GM19240 (cell line): ENCODE data around the gene CCDC191.

ENCODE experiments used
- DNase-seq: peaks from one replicate; pipeline ENCODE4 v3.0.0; 2011; ENCODE audit warnings: low spot score; ENCODE audit not compliant: insufficient read length

CCDC191 gene

GRCh38 chr3:114058646-114059045 lies 2.3 kb upstream of the CCDC191 start:
- DNase-seq = no peak

DNA sequence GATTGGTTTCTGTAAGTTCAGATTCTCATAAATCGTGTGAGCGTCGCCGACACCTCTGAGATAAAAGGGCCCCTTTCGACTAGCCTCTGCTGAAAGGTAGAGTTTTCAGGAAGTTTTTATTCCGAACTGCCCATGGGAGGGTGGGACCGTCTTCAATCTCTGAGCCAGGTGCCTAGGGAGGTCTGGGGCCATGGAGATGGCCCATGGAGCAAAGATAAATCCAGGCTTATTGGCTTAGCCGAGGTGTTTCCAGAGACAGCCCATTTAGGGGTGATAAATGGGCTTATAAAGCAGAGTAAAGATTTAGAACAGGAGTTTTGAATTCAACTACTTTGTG lies 653 bp upstream of the CCDC191 start:
- DNase-seq = no peak

DNA sequence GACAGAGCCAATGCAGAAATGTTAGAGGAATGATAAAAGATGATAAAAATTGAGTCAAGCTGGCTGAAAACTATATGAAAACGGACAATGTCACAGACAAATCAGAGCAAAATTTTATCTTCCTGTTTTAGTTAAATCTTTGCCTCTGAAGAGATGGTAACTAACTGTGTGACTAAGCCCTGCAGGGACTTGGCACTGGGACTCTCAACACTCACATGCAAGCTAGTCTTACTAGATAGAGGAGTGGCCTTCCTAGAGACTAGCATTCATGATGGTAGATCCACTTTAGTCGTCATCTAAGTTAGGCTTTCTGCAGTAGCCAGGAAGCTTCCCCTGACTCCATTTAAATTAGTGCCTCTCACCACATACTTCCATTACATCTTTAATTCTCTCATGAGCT lies 4.1 kb downstream of the CCDC191 start:
- no peak for DNase-seq

DNA sequence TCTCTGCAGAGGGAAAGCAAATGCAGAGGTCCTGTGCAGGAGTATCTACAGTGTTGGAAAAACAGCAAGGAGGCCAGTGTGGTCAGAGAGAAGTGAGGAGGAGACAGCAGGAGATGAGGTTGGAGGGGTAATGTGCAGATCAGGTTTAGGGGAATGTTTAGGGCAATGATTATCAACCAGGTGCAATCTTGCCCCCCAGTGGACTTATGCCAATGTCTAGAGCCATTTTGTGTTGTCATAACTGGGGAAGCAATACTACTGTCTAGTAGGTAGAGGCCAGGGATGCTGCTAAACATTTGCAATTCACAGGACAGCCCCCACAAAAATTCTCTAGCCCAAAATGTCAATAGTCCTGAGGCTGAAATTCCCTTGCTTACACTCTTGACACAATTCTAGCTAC lies 13.1 kb downstream of the CCDC191 start:
- no peak for DNase-seq

DNA sequence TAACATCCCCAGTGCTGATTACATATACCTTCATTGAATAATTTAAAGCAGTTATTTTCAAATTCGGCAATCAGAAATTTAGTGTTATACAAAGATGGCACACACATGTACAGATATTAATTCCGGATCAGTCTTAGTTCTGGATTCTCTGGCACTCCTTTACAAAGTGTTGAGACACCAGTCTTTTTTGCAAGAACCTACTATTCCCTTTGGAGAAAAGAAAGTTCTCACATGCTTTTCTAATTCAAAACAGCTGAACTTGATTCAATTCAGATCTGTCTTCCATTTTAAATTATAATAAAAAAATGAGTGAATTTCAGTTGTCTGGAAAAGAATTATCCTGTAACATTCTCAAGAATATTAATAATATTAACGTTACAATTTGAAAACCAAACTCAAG lies 20.4 kb downstream of the CCDC191 start:
- no peak for DNase-seq

DNA sequence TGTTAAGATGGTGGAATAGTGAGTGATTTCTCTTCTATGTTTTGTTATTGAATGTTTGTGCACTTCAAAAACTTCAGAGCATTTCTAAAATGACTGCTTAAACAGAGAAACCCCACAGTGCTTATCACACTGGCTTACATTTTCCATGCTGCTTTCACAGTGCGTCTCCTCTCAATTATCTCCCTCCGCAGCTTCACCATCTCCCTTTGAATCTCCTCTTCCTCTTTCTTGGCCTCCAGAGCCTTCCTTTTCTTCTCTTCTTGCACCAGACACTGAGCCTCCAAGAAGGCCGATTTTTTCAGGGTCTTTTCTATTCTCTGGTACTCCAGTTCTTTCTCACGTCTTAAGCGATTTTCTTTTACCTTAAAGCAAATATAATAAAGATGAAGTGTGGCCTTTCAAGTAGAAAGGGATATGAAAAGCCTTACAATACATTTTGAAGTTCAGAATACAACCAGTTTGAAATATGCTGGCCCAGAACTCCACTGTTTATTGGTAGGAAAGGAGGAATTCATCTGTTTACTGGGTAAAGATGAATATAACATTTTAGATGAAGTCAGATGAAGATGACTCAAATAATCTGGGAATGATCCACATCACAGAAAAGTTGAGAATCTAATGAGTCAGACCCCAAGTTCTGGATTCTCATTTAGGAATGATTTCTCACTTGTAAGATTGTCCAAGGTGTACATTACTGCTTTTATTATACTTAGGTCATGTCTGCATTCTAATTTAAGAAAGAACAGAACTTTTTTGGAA lies 21.4 kb downstream of the CCDC191 start:
- no peak for DNase-seq

- no peak for DNase-seq
These were observed 22.1 kb downstream of the CCDC191 start for GRCh38 chr3:114034211-114034610.

DNA sequence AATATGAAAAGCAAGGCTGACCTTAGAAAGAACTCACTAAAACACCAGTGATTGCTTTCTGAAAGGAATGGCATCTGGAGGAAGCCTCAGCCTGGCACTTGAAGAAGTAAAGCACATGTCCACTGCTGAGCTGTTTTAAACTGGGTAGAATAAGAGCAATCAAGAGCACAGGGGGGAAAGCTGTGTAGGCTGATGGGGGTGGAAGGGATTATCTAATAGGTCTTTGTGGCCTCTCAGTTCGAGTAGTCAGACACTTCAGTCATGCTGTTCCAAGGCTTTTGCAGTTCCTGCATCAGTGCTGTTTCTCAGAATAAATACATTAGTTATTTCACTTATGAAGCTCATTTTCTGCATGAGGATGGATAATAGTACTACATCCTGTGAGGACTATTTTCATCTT lies 22.6 kb downstream of the CCDC191 start:
- DNase-seq = no peak

DNA sequence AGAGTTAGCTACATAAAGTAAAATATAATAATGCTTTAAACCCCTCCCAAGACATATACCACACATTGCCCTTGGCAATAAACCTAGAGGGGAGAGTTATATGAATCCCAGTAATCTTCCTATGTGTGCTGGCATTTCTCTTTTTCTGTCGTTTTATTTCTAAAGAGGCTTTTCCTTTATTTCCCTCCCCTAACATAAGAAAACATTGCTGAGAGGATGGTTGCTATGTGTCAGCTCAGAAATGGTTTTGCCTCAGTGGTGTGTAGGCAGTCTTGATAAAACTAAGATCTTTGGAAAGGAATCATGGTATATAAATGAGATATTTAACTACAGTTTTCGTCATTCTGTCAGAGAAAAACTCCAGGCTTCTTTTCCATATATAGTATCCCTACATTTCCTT lies 30.0 kb downstream of the CCDC191 start:
- DNase-seq = no peak

DNA sequence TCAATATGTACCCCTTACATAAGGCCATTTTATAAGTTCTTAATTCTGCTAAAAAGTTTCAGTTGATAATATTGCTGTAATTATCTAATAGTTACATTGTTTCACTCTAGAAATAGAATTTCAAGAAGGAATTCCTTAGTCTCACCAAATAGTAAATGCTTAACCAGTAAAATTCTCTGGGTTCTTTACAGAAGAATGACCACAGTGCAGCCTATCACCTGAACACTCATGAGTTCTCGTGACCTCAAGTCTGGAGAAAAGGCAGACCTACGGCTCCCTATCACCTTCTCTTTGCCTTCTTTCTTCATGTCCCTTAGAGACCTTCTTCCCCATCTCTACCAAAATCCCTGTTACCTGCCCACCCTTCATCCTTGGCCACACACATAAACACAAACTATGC lies 30.9 kb downstream of the CCDC191 start:
- DNase-seq = no peak

GRCh38 chr3:114022145-114022802 lies 34.1 kb downstream of the CCDC191 start:
- no peak for DNase-seq

DNA sequence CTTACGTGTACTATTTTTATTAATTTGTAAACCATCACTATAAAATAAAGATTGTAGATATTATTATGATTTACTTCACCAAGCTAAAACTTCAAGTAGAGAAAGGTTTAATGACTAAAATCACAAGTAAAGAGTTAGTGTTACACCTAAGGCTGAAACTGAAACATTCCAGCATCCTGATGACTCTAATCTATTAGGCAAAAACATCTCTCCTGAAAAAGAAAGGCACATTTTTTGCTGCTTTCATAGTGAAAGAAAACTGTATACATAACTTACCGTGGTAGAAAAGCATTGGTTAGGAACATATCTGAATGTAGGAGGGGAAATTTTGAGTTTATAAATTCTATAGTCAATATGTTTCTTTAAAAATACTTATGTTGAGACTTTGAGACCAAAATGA lies 35.4 kb downstream of the CCDC191 start:
- DNase-seq = no peak

DNA sequence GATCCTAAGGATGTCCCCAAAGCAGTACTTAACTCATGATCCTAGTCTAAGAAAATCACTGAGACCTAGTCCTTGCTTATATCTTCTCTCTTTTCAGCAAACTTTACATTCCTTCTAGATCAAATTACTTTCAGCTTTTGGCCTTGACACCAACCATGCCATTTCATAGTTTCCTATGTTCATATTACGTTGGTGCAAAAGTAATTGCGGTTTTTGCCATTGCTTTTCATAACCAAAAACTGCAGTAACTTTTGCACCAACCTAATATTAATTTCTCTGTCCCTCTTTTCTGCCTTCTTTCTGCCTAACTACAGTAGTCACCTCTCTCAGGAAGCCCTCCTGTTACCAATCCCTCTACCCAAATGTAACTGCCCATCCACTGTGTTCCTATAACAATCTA lies 36.8 kb downstream of the CCDC191 start:
- DNase-seq = no peak

DNA sequence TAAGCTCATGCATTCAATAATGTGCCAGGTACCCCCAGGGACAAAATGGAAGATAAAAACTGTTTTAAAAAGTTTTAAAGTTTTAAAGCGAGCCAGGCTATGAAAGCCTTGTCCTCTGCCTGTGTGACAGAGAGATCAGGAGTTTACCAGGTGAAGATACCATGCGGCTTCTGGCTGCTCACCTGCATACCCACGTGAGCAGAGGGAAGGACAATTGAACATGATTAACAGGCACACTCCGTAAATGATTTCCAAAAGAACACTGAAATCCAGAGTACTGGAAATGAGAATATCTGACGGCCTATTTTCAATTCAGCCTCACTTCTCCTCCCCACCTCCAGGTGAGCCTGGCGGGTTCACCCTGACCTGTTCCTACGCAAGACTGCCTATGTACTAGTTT lies 42.1 kb downstream of the CCDC191 start:
- DNase-seq = no peak

DNA sequence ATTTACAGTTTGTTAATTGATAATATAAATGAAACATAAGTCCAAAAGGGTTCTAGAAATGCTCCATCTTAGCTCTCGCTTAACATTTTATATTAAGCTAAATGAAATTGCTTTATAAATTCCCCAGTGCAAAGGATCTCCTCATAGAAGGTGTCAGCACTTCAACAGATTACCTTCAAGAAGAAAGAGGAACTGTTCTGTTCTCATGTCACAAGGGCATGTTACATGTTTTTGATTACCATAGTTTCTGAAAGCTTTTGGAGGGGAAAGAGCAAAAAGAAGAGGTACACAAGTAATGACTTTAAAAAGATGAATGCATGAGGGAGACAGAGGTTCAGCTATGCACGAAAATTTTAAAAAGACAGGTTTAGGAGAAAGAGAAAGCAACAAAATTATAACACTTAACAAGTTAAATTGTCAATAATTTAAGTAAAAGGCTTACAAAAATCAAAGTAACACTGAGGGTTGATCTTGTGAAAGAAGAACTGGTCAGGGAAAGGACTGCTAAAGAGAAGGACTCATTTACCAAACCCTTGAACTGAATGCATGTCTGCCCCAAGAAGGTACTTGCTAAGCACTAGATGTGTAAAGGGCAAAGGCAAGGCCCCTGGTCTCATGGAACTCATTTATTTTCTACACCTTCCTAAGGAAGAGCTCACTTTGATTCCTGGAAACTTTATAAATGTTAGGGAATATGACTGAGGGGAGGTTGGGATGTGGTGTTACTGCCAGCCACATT lies 45.1 kb downstream of the CCDC191 start:
- no peak for DNase-seq

DNA sequence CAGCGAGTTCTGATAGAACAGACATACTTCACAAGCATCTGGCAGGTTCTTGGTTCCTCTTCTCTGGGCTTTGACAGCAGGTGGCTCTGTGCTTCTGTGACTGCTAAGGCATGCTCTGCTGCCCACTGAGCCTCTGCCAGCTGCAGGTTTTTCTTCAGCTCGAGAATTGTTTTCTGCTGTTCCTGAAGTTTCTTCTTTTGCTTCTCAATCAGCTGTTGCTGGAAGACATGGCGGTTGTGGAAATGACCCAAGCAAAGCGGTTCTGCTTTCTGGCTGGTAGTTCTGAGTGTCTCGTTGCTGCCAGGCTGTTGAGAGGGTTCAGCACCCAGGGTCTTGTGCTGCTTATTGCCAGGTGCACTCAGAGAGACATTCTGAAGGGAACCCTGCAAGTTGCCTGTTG lies 50.8 kb downstream of the CCDC191 start:
- no peak for DNase-seq

DNA sequence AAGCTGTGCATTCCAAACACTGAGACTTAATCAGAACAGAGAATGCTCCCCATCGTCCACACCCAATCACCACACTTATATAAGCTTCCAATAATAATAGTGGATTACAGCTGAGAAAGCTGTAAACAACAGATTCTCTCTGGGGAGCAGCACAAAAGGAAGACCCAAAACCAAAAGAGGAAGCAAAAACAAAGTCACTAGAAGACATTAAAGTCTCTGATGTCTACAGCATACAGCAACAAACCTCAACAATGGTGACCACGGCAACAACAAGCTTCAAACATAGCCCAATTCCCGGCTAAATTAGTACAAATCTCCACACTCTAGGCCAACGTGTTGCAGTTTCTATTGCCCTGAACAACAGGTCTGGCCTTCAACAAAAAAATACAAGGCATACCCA lies 70.8 kb downstream of the CCDC191 start:
- peak; percentile 2 for DNase-seq

GRCh38 chr3:113983544-113983943 lies 72.8 kb downstream of the CCDC191 start:
- no peak for DNase-seq

GRCh38 chr3:113981803-113982202 lies 74.5 kb downstream of the CCDC191 start:
- no peak for DNase-seq

DNA sequence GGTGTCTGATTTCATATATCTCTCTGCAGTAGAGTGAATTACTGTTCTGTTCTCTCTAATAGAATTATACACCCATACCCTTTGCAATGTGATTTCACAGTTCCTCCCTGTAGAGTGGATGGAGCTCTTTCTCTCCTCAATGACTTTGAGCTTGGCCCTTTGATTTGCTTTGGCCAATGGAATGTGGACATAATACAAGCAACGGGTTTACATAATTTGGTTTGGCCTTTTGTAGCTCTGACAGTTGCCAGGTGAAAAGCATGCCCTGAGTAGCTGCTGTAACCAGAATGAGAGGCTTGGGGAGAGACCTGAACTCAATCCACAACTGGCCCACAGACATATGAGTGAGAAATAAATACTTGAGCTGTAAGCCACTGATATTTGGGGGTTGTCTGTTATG lies 76.4 kb downstream of the CCDC191 start:
- DNase-seq = no peak

GRCh38 chr3:113977822-113978221 lies 78.5 kb downstream of the CCDC191 start:
- no peak for DNase-seq

GRCh38 chr3:113968986-113969385 lies 87.3 kb downstream of the CCDC191 start:
- DNase-seq = no peak

GRCh38 chr3:113966172-113966571 lies 90.2 kb downstream of the CCDC191 start:
- no peak for DNase-seq
